Measurements from ENCODE around the gene SLC44A4. TPM values are rescaled to one million over a fixed set of nuclear protein-coding genes. Genes with fewer than 3 reads are reported as not detected.

SLC44A4 gene
- total RNA-seq, 4 donors from 2014 or later = 0.19 to 0.84 (median 0.38) TPM; not detected in 1

- DNase-seq (ENCODE audit: low spot score) = no peak
- no peak for ATAC-seq (ENCODE audit: low FRiP score)
- no peak for TF ChIP-seq CTCF (IDR thresholded peaks at IDR 0.05)
These were observed 17.7 kb upstream of the SLC44A4 start for GRCh38 chr6:31896493-31896855.

- ATAC-seq (ENCODE audit: low FRiP score) = no peak
- TF ChIP-seq CTCF (IDR thresholded peaks at IDR 0.05) = no peak
- no peak for DNase-seq (ENCODE audit: low spot score)
These were observed 14.0 kb upstream of the SLC44A4 start for GRCh38 chr6:31892821-31893220.

- ATAC-seq (ENCODE audit: low FRiP score) = no peak
- no peak for DNase-seq (ENCODE audit: low spot score)
- no peak for TF ChIP-seq CTCF (IDR thresholded peaks at IDR 0.05)
These were observed 10.7 kb upstream of the SLC44A4 start for GRCh38 chr6:31889331-31889972.

- TF ChIP-seq CTCF (IDR thresholded peaks at IDR 0.05) = no peak
- DNase-seq (ENCODE audit: low spot score) (no peak), ATAC-seq (ENCODE audit: low FRiP score) (no peak)
These were observed 9.8 kb upstream of the SLC44A4 start for GRCh38 chr6:31888276-31889258.

- no peak for TF ChIP-seq CTCF (IDR thresholded peaks at IDR 0.05)
- DNase-seq (ENCODE audit: low spot score) = no peak
- ATAC-seq (ENCODE audit: low FRiP score) = no peak
These were observed 8.6 kb upstream of the SLC44A4 start for GRCh38 chr6:31887173-31888007.

- TF ChIP-seq CTCF (IDR thresholded peaks at IDR 0.05) = no peak
- ATAC-seq (ENCODE audit: low FRiP score) (no peak), DNase-seq (ENCODE audit: low spot score) (no peak)
These were observed 7.8 kb upstream of the SLC44A4 start for GRCh38 chr6:31886541-31886991.
